Type B pancreatic cell (in vitro differentiated cells): ENCODE results near the gene CNTN4. TPM values are rescaled to one million over a fixed set of nuclear protein-coding genes. Genes with fewer than 3 reads are reported as not detected.

Experiments used
- DNase-seq: peaks from one replicate; pipeline ENCODE4 v3.0.0; 2021; ENCODE audit warnings: mixed read lengths; ENCODE audit not compliant: unreplicated experiment; ENCODE audit errors: extremely low spot score
- H3K27ac Mint-ChIP-seq: 2 replicates; pipeline ENCODE4 v1.8.0; 2021; ENCODE audit warnings: mild to moderate bottlenecking, mixed read lengths
- H3K27me3 Mint-ChIP-seq: 2 replicates; pipeline ENCODE4 v1.8.0; 2021; ENCODE audit warnings: mixed read lengths
- H3K36me3 Mint-ChIP-seq: 2 replicates; pipeline ENCODE4 v1.8.0; 2021; ENCODE audit warnings: mixed read lengths
- H3K4me1 Mint-ChIP-seq: one replicate; pipeline ENCODE4 v1.8.0; 2021; ENCODE audit warnings: mixed read lengths; ENCODE audit not compliant: unreplicated experiment
- H3K4me3 Mint-ChIP-seq: 2 replicates; pipeline ENCODE4 v1.8.0; 2021; ENCODE audit warnings: mild to moderate bottlenecking, mixed read lengths
- H3K9me3 Mint-ChIP-seq: 2 replicates; pipeline ENCODE4 v1.8.0; 2021; ENCODE audit warnings: mixed read lengths
- total RNA-seq: library from RNA; stranded (reverse); gene quantifications from 2 replicates; pipeline ENCODE4 v1.2.1, GENCODE V29; 2021; ENCODE audit warnings: low replicate concordance
- TF ChIP-seq, protein P1 (sequence below): fragments of 200-600 bp; sonication (generic); conservative IDR thresholded peaks from 2 replicates; pipeline ENCODE4 v1.5.0; 2021; ENCODE audit warnings: antibody characterized with exemption, mild to moderate bottlenecking

CNTN4 gene
- total RNA-seq, 1 donor from 2014 or later = 29.7 TPM

DNA sequence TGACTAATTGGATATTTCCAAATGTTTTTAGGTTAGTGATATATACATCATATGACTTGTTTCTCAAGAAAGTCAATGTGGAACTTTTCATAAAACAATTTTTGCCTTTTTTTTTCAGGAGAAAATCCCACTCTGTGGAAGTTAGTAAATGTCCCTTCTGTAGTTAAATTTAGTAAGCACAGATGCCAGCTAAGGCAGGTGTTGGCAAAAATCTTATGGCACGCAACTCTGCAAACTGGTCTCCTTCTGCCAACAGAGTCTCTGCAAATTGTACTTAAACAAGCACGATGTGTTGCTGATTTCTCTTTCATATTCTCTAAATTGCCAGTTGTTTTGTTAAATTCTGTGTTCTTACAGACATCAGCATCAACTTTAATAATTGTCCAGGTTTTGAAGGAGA is 777.7 kb downstream of the CNTN4 start:
- Mint-ChIP-seq H3K9me3 (no peaks in the 10 kb centered on the region), H3K4me3 (no peak overlapping the region), H3K27me3 (no peaks in the 10 kb centered on the region), H3K27ac (no peak overlapping the region), H3K36me3 (no peaks in the 10 kb centered on the region), H3K4me1 (no peaks in the 10 kb centered on the region)
- TF ChIP-seq, protein P1, sequence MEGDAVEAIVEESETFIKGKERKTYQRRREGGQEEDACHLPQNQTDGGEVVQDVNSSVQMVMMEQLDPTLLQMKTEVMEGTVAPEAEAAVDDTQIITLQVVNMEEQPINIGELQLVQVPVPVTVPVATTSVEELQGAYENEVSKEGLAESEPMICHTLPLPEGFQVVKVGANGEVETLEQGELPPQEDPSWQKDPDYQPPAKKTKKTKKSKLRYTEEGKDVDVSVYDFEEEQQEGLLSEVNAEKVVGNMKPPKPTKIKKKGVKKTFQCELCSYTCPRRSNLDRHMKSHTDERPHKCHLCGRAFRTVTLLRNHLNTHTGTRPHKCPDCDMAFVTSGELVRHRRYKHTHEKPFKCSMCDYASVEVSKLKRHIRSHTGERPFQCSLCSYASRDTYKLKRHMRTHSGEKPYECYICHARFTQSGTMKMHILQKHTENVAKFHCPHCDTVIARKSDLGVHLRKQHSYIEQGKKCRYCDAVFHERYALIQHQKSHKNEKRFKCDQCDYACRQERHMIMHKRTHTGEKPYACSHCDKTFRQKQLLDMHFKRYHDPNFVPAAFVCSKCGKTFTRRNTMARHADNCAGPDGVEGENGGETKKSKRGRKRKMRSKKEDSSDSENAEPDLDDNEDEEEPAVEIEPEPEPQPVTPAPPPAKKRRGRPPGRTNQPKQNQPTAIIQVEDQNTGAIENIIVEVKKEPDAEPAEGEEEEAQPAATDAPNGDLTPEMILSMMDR = no peak
- DNase-seq = no peak

DNA sequence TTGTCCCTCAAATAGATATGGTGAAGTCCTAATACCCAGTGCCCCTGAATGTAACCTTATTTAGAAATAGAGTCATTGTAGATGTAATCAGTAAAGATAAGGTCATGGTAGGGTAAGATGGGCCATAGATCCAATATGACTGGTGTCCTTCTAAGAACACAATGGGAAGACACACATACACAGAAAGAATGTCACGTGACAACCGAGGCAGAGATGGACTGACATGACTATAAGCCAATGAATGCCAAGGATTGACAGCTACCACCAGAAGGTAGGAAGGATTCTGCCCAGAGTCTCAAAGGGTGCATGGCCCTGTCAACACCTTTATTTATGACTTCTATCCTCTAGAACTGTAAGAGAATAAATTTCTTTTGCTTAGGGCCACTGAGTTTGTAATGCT is 780.4 kb downstream of the CNTN4 start:
- no peak overlapping the region for H3K4me3 Mint-ChIP-seq
- no peaks in the 10 kb centered on the region for H3K27me3 Mint-ChIP-seq
- no peaks in the 10 kb centered on the region for H3K9me3 Mint-ChIP-seq
- H3K27ac Mint-ChIP-seq = no peak overlapping the region
- DNase-seq = no peak
- TF ChIP-seq, protein P1 = no peak
- no peaks in the 10 kb centered on the region for H3K4me1 Mint-ChIP-seq
- no peaks in the 10 kb centered on the region for H3K36me3 Mint-ChIP-seq

DNA sequence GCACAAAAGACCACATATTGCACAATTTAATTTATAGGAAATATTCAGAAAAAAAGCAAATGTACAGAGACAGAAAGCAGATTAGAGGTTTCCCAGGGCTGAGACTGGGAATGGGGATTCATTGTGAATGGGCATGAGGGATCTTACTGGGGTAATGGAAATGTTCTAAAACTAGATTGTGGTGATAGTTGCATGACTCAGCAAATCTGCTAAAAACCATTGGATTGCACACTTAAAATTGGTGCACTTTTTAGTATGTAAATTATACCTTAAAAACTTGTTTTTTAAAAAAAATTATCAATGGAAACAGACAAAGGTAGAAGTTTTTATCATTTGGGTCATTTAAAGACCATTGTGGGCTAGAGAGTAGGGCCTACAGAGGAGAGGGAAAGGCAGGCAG is 780.9 kb downstream of the CNTN4 start:
- H3K27me3 Mint-ChIP-seq = no peaks in the 10 kb centered on the region
- no peak overlapping the region for H3K27ac Mint-ChIP-seq
- no peak overlapping the region for H3K4me3 Mint-ChIP-seq
- no peaks in the 10 kb centered on the region for H3K36me3 Mint-ChIP-seq
- no peaks in the 10 kb centered on the region for H3K9me3 Mint-ChIP-seq
- TF ChIP-seq, protein P1 = no peak
- H3K4me1 Mint-ChIP-seq = no peaks in the 10 kb centered on the region
- DNase-seq = no peak

DNA sequence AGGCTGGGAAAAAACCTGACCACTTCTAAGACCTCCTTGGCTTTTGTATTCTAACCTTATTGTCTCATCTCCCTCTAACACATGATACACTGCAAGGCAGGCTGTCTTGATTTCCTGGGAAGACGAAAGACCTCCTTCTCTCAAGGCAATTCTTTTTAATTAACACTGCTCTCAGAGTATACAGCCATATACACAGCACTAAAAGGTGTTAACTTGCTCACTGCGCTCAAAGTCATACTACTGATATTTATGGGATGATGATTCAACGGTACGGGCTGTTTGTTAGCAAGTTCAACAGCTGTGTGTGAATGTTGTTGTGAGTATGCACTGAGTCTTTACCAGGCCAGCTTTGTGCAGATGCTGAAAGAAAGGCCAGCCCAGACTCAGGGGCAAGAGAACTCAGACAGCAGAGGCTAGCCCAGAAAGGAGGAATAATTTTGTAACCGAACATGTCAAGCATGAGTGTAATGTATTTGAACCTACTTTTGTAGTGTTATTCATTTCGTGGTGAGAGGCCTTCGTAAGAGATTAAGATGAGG is 781.6 kb downstream of the CNTN4 start:
- TF ChIP-seq, protein P1 = no peak
- no peak overlapping the region for H3K27ac Mint-ChIP-seq
- H3K36me3 Mint-ChIP-seq = no peaks in the 10 kb centered on the region

DNA sequence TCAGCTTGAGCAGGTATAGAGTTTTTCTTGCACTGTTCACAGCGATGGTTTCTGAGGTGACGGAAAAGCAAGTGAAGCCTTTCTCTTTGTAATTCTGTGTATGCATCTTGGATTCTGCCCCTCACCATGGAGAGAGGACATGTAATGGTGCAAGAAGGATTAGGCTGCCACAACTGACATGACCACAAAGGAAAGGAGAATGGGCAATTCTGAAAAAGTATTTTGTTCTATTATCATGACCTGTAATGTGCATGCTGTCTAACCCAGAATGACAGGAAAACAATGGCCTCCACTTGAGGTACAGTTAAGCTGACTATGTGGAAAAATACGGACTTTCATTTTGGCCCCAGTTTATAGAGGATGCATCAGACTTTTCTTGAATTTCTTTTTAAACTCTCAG is 784.6 kb downstream of the CNTN4 start:
- DNase-seq = no peak
- TF ChIP-seq, protein P1 = no peak
- no peaks in the 10 kb centered on the region for H3K36me3 Mint-ChIP-seq
- H3K4me1 Mint-ChIP-seq = no peaks in the 10 kb centered on the region
- H3K9me3 Mint-ChIP-seq = no peaks in the 10 kb centered on the region
- H3K27ac Mint-ChIP-seq = no peak overlapping the region
- H3K4me3 Mint-ChIP-seq = no peak overlapping the region
- H3K27me3 Mint-ChIP-seq = no peaks in the 10 kb centered on the region

More for the DNA sequence above, 781.6 kb downstream of the CNTN4 start:
- Mint-ChIP-seq H3K27me3 (no peaks in the 10 kb centered on the region), H3K4me3 (no peak overlapping the region), H3K4me1 (no peaks in the 10 kb centered on the region), H3K9me3 (no peaks in the 10 kb centered on the region)
- no peak for DNase-seq

DNA sequence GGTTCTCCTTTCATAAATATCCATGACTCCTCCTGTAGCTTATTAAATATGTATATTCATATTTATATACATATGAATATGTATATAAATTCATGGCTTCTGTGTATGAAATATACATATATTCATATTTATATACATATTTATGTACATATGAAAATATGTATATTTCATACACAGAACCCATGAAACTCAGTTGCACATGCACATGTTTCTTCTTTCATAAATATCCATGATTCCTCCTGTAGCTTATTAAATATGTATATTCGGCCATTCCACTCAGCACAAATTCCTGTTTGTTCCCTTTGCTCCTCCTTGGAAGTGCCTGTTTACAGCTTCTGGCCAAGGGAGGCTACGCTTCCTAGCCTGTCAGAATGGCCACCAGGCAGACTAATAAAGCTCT is 789.9 kb downstream of the CNTN4 start:
- H3K36me3 Mint-ChIP-seq = no peaks in the 10 kb centered on the region
- H3K27me3 Mint-ChIP-seq = no peaks in the 10 kb centered on the region
- TF ChIP-seq, protein P1 = no peak
- H3K4me3 Mint-ChIP-seq = no peak overlapping the region
- H3K27ac Mint-ChIP-seq = no peak overlapping the region
- H3K9me3 Mint-ChIP-seq = no peaks in the 10 kb centered on the region
- no peaks in the 10 kb centered on the region for H3K4me1 Mint-ChIP-seq
- DNase-seq = no peak
